NCI-H2081 treated with DMSO at 0.1 percent for 48 hours (cell line): ENCODE data around the gene RMRP.
A peak's percentile ranks its signal among the peaks of the same experiment; 100 is the strongest.

Experiments used
- DNase-seq: peaks from one replicate; lab custom pipeline; 2025; lab: John Stamatoyannopoulos, UW

The RMRP gene

DNA sequence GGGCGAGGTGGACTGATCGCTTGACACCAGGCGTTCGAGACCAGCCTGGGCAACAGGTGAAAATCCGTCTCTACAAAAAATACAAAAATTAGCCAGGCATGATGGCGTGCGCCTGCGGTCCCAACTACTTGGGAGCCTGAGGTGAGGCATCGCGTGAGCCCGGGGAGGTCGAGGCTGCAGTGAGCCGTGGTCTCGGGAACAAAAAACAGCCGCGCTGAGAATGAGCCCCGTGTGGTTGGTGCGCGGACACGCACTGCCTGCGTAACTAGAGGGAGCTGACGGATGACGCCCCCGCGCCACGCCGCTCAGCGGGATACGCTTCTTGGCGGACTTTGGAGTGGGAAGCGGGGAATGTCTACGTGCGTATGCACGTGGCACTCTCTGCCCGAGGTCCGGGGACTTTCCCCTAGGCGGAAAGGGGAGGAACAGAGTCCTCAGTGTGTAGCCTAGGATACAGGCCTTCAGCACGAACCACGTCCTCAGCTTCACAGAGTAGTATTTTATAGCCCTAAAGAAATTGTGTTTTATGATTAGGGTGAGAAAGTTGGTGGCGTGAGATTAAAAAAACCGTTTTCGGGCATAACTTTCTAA, at the start of gene RMRP:
Gene RMRP, minus strand, starts transcription at position 474 of the 591 bp plus-strand sequence.
- peak; percentile 98 for DNase-seq

DNA sequence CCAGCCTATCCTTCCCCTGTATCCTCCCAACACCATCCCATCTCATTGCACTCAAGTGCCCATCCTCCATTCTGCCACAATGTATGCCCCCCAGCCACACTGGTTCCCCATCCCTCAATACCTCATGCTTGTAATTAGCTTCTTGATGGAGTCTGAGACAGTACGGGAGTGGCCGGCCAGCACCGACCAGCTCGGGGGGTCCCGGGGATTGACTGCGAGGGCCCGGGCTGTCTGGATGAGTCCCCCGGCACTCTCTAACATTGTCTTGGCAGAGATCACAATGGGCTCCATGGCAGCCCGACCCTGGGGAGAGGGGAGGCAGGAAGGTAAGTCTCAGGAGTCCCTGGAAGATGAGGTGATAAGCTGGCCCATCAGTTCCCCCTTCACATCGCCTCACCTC, 49.1 kb upstream of the RMRP start:
- no peak for DNase-seq

DNA sequence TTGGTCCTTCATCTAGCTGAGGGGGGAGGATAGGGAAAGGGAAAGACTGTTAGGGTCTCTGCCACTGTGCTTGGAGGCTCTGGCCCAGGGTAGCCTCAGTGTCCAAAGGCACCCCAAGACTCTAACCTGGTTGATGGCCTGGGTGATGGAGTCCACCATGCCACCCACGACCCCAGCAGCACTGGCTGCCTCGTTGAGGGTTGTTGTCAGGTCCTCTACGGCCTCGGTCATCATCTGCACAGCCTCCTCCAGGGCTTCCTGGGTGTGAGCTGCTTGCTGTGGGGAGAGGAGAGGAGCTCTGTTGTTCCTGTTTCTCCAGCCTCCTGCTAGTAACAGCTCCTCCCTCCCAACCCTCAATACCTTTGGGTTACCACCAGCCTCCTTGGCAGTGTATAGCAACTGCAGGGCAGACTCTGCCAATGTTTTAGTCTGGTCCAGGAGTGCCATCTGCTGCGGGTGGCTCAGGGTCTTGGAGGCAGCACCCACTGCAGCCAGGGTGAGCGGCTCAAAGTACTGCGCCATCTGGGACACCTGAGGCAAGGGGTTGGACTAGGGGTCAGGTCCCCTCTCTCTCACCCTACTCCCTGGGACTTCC, 48.1 kb upstream of the RMRP start:
- DNase-seq: no peak

DNA sequence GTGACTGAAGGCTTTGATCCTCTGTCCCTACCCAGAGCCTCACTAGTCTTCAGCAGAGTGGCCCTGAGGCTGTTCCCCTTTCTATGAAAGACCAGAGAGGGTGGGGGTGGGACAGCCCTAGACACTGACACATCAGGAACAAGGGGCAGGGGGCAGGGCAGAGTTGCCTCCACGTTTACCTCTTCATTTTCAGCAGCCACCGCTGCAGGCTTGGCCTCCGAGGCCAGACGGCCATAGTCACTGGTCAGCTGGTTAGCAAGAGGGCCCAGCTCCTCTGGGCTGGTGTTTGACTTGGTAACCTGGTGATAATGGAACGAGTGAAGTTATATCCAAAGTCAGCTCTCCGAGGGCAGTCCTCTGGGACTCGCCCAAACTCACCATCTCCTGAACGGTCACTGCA, 47.6 kb upstream of the RMRP start:
- DNase-seq: no peak

DNA sequence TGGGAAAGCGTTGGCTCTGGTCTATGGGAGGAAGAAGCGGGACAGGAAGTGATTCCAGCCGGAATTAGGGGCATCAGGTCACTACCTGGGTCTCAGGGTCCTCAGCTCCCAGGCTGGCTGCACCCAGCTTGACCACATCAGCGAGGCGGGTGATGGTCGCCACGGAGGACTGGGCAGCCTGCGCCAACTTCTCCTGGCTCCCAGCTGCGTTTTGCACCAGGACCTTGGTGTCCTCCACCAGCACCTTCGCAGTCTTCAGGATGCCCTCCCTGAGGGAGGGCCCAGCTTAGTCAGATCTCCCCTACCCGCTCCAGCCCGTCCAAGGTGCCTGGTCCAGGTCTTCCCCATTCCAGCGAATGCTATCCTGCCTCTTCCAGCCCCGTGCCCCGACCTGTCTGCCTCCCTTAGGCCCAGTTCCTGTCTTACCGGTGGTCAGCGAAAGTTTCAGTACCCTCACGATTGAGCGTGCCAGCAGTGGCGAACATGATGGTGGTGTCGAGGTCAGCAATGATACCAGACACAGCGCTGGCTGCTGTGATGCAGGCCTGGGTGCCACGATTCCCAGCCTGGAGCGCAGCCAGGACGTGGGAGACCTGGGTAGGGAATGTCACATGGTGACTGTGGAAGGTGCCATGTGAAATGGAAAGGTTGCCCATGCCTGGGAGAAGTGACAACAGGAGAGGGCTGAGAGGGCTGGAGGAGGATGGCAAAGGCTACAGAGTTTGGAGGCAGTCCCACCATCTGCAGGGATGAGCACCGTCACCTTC, 46.3 kb upstream of the RMRP start:
- no peak for DNase-seq

DNA sequence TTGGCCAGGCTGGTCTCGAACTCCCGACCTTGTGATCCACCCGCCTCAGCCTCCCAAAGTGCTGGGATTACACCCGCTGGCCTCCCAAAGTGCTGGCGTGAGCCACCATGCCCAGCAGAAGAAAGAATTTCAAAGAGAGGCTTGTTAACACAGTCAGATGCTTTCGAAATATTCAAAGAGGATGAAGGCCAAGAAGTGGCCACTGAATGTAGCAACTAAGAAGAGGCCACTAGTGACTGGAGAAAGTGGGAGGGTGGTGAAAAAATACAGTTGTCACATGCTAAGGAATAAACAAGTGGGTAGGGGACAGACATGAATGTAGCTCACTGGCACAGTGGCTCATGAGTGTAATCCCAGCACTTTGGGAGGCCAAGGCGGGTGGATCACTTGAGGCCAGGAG, 44.9 kb upstream of the RMRP start:
- DNase-seq: no peak

DNA sequence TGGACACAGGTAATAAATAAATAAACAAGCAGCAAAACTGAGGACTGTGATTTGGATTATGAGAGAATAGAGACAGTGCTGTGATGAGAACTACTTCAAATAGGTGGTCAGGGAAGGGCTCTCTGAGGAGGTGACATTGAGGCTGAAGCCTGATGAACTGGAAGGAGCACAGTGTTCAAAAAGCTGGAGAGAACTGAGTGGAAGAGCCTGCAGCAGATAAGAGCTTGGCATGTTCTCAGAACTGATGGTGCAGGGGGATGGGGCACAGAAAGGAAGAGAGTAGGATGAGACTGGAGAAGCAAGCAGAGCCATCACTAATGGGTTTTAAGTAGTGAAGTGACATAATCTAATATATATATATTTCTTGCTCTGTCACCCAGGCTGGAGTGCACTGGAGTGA, 43.1 kb upstream of the RMRP start:
- no peak for DNase-seq

DNA sequence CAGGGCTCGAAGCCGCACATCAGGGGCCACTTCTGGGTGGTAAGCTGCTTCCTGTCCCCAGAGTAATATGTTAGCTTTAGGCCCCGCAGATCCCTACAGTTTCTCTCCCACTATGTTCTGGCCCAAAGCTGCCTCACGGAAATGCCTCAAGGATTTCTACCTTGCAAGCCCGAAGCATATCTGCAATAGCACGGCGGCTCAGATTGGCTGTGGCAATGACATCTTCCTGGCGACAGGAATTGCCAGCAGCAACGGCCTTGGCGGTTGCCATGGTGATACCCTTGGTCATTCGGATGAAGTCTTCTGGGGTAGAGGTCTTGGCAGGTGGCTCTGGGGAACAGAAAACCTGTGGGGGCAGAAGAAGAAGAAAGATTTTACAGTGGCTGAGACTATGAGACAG, 42.2 kb upstream of the RMRP start:
- no peak for DNase-seq

DNA sequence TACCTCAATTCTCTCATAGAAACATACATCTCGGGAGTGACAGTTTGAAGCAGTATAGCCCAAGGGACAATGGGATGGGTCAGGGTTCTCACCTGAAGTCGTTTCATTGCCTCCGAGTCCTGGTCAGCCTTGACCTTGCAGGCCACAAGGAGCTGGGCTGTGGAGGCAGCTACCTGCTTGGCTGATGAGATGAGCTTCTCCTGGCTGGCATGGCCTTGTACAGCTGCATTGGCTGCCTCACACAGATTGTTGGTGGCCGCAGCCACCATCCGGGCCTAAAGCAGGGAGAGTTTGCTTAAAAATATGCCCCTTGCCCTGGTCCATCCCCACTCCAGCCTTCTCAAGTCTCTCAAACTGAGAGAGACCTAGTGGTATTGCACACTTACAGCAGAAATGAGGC, 40.4 kb upstream of the RMRP start:
- no peak for DNase-seq

DNA sequence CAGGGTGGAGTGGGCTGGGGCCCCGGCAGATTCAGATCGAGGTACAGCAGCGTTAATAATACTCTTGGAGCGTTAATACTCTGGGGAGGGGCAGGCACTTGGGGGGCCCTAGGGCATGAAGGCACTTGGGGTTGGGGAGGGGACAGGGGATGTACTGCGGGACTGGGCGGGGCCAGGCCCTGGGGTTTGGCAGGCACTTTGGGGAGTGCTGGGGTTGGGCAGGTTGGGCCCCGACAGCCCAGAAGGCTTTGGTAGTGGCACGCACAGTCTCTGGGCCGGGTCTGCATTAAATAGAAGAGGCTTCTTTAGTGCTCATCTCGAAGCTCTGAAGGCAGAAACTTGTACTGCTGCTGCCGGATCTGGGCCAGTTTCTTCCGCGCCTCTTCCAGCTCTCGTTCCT, 39.7 kb upstream of the RMRP start:
- no peak for DNase-seq

DNA sequence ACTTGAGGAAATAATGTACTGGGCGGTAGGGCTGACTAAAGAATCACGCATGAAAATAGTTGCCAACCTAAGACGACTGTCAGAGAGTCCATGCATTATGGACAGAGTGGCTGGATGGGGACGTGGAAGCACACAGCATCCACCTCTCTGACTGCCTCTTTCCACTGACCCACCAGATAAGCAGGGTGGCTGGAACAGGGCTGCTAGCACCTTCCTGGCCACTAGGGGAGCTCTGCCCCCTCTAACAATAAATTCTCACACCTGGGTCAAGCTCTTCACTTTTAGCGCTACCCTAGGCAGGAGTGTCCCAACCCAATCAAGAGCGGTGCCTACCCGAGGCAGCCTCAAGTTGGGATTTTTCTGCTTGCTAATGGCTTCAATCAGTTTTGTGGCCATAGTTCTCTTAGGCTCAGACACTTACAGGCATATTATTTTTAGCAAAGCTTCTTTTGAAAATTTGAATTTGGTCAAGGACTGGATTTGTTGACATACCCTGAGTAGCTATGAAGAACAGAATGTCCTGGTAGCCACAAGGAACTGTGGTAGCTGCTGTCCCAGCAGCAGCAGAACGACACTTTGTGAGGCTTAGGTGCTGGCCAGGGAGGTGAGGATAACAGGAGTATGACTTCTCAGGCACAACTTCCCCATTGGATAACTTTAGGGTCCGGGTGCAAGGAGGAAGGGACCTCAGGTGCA, 38.8 kb upstream of the RMRP start:
- DNase-seq: no peak

DNA sequence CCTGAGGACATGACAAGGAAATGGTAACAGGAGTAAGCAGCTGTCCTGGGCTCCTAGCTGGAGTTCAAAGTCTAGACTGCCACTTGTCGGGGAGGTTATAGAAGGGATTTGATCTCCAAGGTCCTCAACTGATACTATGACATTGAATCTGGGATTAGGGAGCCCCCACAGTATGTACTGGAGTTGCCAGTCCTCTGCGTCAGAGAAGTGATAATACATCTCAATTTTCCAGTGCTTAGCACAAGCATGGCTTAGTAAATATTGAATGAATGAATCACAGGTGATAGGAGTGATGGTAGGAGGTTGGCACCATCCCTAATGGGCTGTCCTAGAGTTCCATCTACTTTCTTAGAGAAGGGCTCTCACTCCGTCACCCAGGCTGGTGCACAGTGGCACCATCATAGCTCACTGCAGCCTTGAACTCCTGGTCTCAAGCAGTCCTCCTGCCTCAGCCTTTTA, 38.2 kb upstream of the RMRP start:
- DNase-seq: no peak

DNA sequence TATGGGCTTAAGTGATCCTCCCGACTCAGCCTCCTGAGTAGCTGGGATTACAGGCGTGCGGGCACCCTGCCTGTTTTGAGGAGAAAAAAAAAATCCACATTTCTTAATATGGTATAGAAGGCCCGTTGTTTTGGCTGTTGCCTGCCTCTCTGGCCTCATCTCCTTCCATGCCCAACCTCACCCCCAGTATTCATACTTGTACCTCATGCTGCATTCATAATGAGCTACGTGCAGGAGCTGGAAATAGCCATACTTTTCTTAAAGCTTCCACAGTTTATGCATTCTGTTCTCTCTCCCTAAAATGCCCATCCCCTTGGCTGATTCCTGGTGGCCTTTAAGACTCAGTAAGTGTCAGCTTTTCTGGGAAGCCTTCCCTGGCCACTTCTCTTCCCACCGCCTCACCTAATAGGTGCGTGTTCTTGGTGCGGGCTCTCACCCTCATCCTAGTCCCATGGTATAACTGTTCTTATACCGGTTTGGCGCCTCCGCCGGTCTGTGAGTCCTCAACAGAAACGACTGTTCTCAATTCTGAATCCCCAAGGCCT, 34.0 kb upstream of the RMRP start:
- no peak for DNase-seq

DNA sequence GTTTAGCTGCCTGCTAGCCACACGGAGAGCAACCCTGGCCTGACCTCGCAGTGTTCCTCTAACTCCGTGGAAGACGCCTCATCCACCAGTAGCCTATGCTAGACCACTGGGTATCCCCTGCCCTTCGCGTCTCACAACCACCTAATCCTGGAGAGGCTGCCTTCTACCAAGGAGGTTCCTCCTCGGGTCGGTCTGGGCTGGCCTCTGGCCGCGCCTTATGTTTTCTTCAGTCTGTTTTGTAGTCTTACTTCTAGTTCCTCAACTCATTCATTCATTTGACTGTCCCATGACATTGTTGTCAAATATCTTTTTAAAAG, 33.5 kb upstream of the RMRP start:
- no peak for DNase-seq

DNA sequence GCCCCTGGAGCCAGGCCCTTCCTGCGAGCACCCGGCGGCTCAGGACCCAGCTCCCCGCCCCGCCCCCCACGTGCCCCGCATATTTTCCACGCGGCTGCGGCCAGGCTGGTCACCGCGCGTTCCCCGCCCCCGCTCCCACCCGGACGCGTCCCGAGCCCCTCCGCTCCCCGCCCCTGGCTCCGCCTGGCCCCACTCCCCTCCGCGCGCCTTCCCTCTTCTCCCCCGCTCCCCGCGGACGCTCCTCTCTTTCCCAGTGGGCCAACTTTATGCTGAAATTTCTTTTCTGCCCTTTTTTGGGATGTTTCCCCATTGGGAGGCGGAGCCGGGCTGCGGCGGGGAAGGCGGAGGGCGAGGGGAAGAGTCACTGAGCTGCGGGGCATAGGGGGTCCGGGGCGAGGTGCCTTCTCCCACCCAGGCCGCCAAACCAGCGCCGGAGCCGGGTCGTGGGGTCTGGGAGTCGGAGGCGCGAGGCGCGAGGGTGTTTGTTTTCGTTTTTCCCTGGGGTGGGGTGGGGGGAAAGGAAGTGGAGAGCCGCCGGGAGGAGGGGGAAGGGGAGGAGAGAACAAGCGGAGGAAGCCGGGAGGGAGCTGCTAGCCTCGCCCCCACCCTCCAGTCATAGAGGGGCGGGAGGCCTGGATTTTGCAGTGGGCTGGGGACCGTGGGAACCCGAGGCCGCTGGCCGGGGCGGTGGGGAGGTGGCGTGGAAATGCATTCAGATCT, 33.0 kb upstream of the RMRP start:
- DNase-seq: no peak

DNA sequence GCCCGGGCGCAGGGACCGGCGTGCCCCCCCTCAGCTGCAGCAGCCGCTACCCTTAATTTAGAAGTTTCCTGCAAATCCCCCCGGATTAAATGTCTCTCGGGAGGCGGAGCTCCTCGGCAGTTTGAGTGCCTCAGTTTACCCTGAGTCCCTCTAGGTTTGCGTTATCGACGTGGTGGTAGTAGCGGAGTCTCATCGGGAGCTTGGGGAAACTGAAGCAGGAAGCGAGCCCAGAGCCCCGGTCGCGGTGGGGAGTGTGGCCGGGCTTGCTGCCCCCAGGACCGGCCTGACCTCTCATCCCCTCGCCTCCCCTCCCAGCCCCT, 32.4 kb upstream of the RMRP start:
- no peak for DNase-seq

DNA sequence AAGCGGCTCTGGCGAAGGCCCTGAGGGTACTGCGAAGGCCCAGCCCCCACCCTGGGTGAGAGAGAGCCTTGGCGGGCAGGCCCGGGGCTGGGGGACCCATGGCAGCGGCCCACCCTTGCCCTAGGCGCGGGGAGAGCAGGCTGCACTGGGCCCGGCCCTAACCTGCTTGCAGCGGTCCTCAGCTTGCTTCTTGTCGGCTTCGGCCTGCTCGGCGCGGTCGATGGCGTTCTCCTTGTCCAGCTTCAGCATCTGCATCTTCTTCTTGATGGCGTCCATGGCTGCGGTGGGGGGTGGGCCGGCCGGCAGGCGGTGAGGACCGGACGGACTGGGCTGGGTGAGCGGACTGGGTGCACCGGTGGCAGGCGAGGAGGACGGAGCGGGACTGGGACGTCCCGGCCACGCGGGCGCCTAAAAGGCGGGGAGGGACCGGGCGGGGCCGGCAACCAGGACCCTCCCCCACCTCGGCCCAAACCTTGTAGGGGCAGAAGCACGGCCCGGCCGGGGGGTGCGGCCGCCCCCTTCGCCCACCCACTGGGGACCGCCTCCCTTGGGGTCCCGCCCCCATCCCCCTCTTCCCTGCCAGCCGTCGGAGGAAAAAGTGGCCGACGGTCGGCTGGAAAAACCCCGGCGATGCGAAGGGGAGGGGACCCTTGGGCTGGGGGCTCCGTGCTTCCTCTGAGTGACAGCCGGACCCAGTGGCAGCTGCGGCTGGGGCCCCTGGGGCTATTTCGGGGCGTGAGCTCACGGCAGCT, 31.9 kb upstream of the RMRP start, which contains the start of gene TPM2:
Gene TPM2, minus strand, starts transcription at position 384 of the 752 bp plus-strand sequence. Its CDS starts 108 bp downstream, at position 276.
- DNase-seq: no peak

DNA sequence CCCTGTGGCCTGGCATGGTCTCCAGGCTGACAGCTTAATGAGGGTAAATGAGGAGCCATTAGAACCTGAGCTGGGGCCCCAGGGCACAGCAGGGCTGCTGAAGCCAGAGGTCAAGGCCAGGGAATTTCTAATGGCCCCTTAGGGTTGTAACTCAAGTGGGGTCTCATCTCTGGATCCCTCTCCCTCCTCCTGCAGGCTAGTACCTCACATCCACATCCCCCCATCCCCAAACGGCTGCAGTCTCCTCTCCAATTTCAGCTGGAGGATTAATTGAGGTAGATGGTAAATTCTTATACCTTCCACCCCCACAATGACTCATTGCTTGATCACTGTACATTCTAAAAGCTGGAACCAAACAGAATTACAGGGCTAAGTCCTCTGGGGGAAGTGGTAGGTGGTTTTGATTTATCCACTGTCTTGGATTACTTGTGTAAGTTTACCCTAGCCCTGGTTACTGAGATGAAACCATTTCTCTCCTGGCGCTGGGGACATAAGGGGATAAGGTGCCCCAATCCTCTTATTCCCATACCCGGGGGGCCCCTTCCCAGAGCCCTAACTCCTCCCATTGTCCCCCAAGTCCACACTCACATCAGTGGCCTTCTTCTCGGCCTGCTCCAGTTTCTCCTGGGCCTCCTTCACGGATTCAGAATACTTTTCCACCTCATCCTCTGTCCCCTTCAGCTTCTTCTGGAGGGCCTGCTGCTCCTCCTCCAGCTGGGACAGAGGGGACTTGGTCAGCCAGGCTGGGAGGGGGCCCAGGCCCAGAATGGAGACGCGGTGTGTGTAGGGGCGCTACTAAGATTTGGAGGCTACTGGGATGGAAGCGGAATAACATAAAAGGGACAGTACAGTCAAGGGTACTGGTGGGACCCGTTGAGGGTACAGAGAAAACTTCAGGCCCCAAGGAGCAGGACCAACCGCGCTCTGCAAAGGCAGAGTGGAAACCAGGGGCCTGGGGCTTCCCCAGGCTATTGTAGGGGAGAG, 31.0 kb upstream of the RMRP start:
- DNase-seq: no peak

DNA sequence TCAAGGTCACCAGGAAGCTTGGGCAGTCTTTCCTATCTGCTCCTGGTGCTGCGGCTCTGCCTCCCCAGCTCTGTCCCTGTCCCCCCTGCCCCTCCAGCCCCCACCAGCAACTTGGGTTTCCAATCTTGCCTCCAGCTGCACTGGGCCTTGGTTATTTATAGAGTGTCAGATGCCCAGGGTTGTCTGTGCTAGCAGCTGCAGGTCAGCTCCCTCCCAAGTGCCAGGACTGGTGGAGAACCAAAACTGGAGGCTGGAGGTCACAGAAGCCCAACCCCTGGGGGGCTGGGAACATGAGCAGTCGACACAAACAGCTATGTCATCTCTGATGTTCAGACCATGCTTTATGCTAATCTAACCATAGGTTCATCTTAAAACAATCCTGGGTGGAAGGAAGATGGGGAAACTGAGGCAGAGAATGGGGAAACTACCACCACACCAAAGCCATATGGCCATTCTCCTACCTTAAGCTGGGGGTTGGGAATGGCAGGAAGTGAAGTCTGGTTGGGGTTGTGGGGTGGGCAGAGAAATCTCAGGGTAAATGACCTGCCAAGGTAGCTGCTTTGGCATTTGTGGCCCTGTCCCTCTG, 30.2 kb upstream of the RMRP start:
- DNase-seq: no peak

DNA sequence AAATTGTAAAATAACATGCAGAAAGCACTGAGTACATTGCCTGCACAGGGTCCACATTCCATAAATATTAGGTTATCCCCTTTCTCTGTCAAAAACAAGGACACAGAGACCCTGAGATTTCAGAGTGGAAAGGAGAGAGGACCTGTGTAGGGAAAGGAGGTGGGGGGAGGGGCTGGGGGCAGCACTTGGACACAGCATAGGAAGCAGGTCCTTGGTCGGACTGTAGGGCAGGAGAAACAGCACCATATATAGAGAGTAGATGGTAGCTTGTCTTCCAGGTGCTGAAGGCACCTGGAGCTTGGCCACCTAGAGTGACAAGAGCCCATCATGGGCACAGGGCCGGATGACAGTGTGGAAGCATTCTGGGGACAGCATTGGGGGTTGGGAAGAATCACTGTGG, 29.5 kb upstream of the RMRP start:
- no peak for DNase-seq
